Spleen (tissue), 11 donors: ENCODE measurements around the gene DRAXIN. TPM values are rescaled to one million over a fixed set of nuclear protein-coding genes. Genes with fewer than 3 reads are reported as not detected.

Experiments
- DNase-seq: peaks from one replicate; pipeline ENCODE4 v3.0.0-alpha.2; 2020
- H3K27ac ChIP-seq, 8 donors: fragments of 200-600 bp; sonication (generic) in 7 of 8; 1 replicate in 4 of 8; 2 replicates in 4 of 8; pipeline versions ENCODE4 v1.5.0 to v1.8.0; 2016 to 2021; ENCODE audit warnings: inconsistent platforms in 4 of 8, mild to moderate bottlenecking in 4 of 8, moderate library complexity in 1 of 8
- H3K27me3 ChIP-seq, 7 donors: fragments of 200-600 bp; sonication (generic) in 6 of 7; replicated peaks in 1 of 7; 1 replicate in 4 of 7; 2 replicates in 3 of 7; pipeline versions ENCODE4 v1.5.0 to v1.8.0; 2016 to 2021; ENCODE audit warnings: inconsistent platforms in 3 of 7, mild to moderate bottlenecking in 1 of 7
- H3K36me3 ChIP-seq, 6 donors: fragments of 200-600 bp; sonication (generic) in 5 of 6; 1 replicate in 4 of 6; 2 replicates in 2 of 6; pipeline versions ENCODE4 v1.5.0 to v1.8.0; 2016 to 2021; ENCODE audit warnings: inconsistent platforms in 2 of 6
- H3K4me1 ChIP-seq, 6 donors: fragments of 200-600 bp; sonication (generic) in 5 of 6; 1 replicate in 3 of 6; 2 replicates in 3 of 6; pipeline versions ENCODE4 v1.5.0 to v1.8.0; 2016 to 2021; ENCODE audit warnings: inconsistent platforms in 3 of 6
- H3K4me3 ChIP-seq, 8 donors: fragments of 200-600 bp; sonication (generic) in 7 of 8; 1 replicate in 4 of 8; 2 replicates in 4 of 8; pipeline versions ENCODE4 v1.5.0 to v1.8.0; 2016 to 2021; ENCODE audit warnings: inconsistent platforms in 4 of 8, mild to moderate bottlenecking in 4 of 8, moderate library complexity in 2 of 8
- H3K9me3 ChIP-seq, 8 donors: fragments of 200-600 bp; sonication (generic) in 7 of 8; 1 replicate in 4 of 8; 2 replicates in 4 of 8; pipeline versions ENCODE4 v1.5.0 to v1.8.0; 2016 to 2021; ENCODE audit warnings: inconsistent platforms in 4 of 8
- POLR2A ChIP-seq, 3 donors: fragments of 450-650 bp; IDR thresholded peaks; one replicate each; pipeline ENCODE4 v1.5.1; 2017; ENCODE audit warnings: antibody characterized with exemption in 3 of 3, mild to moderate bottlenecking in 1 of 3
- POLR2AphosphoS5 ChIP-seq, 3 donors: sonication (generic); formaldehyde crosslinking; IDR thresholded peaks; one replicate each; pipeline ENCODE4 v1.5.1; 2017; ENCODE audit warnings: antibody characterized with exemption in 3 of 3
- WGBS, 5 donors: extraction: QIAGEN DNeasy Blood & Tissue Kit in 3 of 5; methylation state at CpG; one replicate each; pipeline versions ENCODE4 v1.1.5 to v1.1.7; 2013 to 2018; 5-methylcytosine and 5-hydroxymethylcytosine counted together
- intact Hi-C: fragments of 100-400 bp; cut with DNase I; formaldehyde crosslinking; loops from one replicate; pipeline ENCODE4 v1.15.0; 2023; ENCODE audit warnings: low total_unique reads
- polyA plus RNA-seq, 3 donors: library from polyadenylated mRNA; stranded (reverse); fragments of 200-250 nt; gene quantifications; one replicate each; pipeline ENCODE4 v1.2.1, GENCODE V29; 2013
- total RNA-seq, 7 donors: library from RNA; depleted of rRNA in 3 of 7; stranded (reverse); fragments of >200 nt in 3 of 7; fragmentation: NEBNext Ultra II Directional in 4 of 7; extraction: Animal tissue kit (Norgen Biotek cat#: 25700) in 4 of 7; gene quantifications; one replicate each; pipeline versions ENCODE4 v1.1.0 to v1.2.1, GENCODE V29; 2016 to 2021
- TF ChIP-seq, protein P1 (sequence below), 11 experiments: fragments of 200-600 bp in 7 of 11; fragments of 450-650 bp in 4 of 11; sonication (generic) in 4 of 11; IDR thresholded peaks in 8 of 11; conservative IDR thresholded peaks in 3 of 11; 1 replicate in 7 of 11; 2 replicates in 4 of 11; pipeline versions ENCODE4 v1.4.0 to v1.8.0; 2016 to 2021; ENCODE audit warnings: antibody characterized with exemption in 11 of 11, inconsistent platforms in 4 of 11, mild to moderate bottlenecking in 1 of 11
- donor health status: healthy with polysubstance abuse.
- donor health status: DM: no; HTN: no; CAD: no; lungs with moderate emphysema.
- donor health status: DM: no; HTN: no; CAD: no.
- donor health status: Bipolar disorder and iron deficiency.
- donor health status: healthy.
- donor health status: DM: no; HTN: no; CAD: no.
- donor health status: DM: yes; HTN: yes; CAD: no.

The DRAXIN gene
- total and polyA plus RNA-seq, 10 donors = 0.04 to 0.37 (median 0.10) TPM; not detected in 3

DNA sequence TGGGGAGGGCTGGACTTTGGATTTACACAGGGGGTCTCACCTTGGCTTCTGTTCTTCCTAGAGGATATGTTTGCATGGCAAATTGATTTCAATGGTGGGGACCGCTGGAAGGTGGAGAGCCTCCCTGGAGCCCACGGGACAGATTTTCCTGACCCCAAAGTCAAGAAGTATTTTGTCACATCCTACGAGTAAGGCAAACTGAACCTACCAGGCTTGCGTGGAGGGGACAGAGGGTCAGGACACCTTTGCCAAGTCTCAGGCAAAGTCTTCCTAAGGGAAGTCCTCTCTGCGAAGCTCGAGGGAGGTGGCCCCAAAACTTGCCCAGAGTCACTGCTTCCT lies 20.3 kb upstream of the DRAXIN start:
- Histone ChIP-seq H3K4me1 (peaks cover 0 to 33% (median 13%) of the 10 kb centered on the region in 6 donors), H3K27me3 (no peaks in the 10 kb centered on the region), H3K9me3 (no peaks in the 10 kb centered on the region), H3K27ac (peak overlapping the region in 2 of 8 donors; percentile 21 to 48), H3K36me3 (peaks cover 0 to 89% (median 52%) of the 10 kb centered on the region in 6 donors), H3K4me3 (no peak overlapping the region)
- TF ChIP-seq POLR2A (IDR thresholded peaks at IDR 0.05) = no peak
- TF ChIP-seq POLR2AphosphoS5 (IDR thresholded peaks at IDR 0.05) = no peak
- TF ChIP-seq, protein P1, sequence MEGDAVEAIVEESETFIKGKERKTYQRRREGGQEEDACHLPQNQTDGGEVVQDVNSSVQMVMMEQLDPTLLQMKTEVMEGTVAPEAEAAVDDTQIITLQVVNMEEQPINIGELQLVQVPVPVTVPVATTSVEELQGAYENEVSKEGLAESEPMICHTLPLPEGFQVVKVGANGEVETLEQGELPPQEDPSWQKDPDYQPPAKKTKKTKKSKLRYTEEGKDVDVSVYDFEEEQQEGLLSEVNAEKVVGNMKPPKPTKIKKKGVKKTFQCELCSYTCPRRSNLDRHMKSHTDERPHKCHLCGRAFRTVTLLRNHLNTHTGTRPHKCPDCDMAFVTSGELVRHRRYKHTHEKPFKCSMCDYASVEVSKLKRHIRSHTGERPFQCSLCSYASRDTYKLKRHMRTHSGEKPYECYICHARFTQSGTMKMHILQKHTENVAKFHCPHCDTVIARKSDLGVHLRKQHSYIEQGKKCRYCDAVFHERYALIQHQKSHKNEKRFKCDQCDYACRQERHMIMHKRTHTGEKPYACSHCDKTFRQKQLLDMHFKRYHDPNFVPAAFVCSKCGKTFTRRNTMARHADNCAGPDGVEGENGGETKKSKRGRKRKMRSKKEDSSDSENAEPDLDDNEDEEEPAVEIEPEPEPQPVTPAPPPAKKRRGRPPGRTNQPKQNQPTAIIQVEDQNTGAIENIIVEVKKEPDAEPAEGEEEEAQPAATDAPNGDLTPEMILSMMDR (IDR thresholded peaks at IDR 0.05 in 8 of 11, conservative IDR thresholded peaks at IDR 0.05 in 3 of 11) = no peak
- intact Hi-C loops = no loop called here
- DNase-seq = no peak
- WGBS, 5 donors = 70 to 83% (median 81%) methylated on average over 6 of the region's 6 CpGs

DNA sequence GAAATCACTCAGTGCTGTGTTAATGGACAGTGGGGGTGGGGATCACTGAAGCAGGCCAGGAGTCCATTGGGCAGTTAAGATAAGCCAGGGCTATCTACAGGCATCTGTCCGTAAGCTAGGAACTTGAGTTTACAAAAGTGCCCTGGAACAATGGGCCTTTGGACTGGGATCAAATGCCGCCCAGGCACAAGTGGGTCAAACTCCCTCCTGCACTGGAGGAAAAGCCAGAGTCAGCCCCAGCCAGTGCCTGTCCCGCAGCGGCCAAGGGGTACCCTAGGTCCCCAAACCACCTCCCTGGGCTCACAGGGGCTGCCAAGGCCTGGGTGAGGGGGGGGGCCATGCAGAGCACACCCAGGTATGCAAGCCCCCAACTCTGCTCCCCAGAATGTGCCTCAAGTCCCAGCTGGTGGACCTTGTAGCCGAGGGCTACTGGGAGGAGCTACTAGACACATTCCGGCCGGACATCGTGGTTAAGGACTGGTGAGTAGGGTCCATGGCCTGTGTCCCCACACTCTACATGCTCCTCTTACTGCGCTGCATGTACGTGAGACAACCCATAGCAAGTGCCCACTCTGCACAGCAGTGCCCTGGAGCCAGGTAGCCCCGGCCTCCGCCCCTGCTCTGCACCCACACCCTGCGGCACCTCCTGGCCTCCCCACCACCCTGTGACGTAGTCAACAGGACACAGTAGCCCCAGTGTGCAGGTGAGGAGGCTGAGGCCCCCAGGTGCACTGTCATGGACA lies 19.8 kb upstream of the DRAXIN start:
- intact Hi-C loops = no loop called here
- Histone ChIP-seq H3K4me3 (no peak overlapping the region), H3K27me3 (no peaks in the 10 kb centered on the region), H3K27ac (peak overlapping the region in 1 of 8 donors; percentile 48), H3K9me3 (no peaks in the 10 kb centered on the region), H3K4me1 (peaks cover 0 to 28% (median 13%) of the 10 kb centered on the region in 6 donors), H3K36me3 (peaks cover 0 to 95% (median 56%) of the 10 kb centered on the region in 6 donors)
- peak in 1 of 3 donors; percentile 38 for TF ChIP-seq POLR2AphosphoS5 (IDR thresholded peaks at IDR 0.05)
- TF ChIP-seq POLR2A (IDR thresholded peaks at IDR 0.05) = no peak
- TF ChIP-seq, protein P1 (IDR thresholded peaks at IDR 0.05 in 8 of 11, conservative IDR thresholded peaks at IDR 0.05 in 3 of 11) = no peak
- 91 to 97% (median 92%) methylated on average over 8 to 14 of the region's 14 CpGs for WGBS, 5 donors
- no peak for DNase-seq

DNA sequence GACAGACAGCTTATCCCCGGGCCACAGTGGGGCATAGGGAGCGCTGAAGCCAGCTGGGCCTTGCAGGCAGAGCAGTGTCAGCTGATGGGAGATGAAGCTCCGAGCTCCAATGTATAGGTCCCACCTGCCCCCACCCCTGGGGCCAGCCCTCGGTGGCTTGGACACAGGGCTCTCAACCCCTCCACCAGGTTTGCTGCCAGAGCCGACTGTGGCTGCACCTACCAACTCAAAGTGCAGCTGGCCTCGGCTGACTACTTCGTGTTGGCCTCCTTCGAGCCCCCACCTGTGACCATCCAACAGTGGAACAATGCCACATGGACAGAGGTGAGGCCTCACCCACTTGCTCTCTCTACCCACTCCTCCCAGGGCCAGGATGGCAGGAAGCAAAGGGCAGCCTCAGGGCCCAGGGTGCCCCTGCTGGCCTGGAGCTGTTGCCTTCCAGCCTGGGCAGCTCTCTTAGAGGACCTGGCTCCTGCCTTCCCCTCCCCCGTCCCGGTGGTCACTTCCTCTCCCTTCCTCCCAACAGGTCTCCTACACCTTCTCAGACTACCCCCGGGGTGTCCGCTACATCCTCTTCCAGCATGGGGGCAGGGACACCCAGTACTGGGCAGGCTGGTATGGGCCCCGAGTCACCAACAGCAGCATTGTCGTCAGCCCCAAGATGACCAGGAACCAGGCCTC lies 18.3 kb upstream of the DRAXIN start:
- Histone ChIP-seq H3K27ac (no peak overlapping the region), H3K27me3 (no peaks in the 10 kb centered on the region), H3K9me3 (no peaks in the 10 kb centered on the region), H3K4me1 (peaks cover 0 to 24% (median 8%) of the 10 kb centered on the region in 6 donors), H3K4me3 (no peak overlapping the region), H3K36me3 (peaks cover 0 to 96% (median 61%) of the 10 kb centered on the region in 6 donors)
- intact Hi-C loops = no loop called here
- peak in 1 of 3 donors; percentile 52 for TF ChIP-seq POLR2AphosphoS5 (IDR thresholded peaks at IDR 0.05)
- TF ChIP-seq, protein P1 (IDR thresholded peaks at IDR 0.05 in 8 of 11, conservative IDR thresholded peaks at IDR 0.05 in 3 of 11) = no peak
- no peak for DNase-seq
- WGBS, 5 donors = 91 to 97% (median 94%) methylated on average over 8 to 14 of the region's 14 CpGs

GRCh38 chr1:11674488-11674887 lies 17.0 kb upstream of the DRAXIN start:
- no peak for DNase-seq
- no peaks in the 10 kb centered on the region for H3K9me3 ChIP-seq
- TF ChIP-seq, protein P1 (IDR thresholded peaks at IDR 0.05 in 8 of 11, conservative IDR thresholded peaks at IDR 0.05 in 3 of 11) = no peak
- TF ChIP-seq POLR2AphosphoS5 (IDR thresholded peaks at IDR 0.05) = peak in 1 of 3 donors; percentile 28
- peaks cover 0 to 37% (median 15%) of the 10 kb centered on the region in 6 donors for H3K4me1 ChIP-seq
- peaks cover 0 to 83% (median 56%) of the 10 kb centered on the region in 6 donors for H3K36me3 ChIP-seq
- WGBS, 5 donors = 95 to 98% (median 96%) methylated on average over 7 to 14 of the region's 14 CpGs
- intact Hi-C loops = no loop called here
- H3K27me3 ChIP-seq = no peaks in the 10 kb centered on the region
- no peak overlapping the region for H3K4me3 ChIP-seq
- H3K27ac ChIP-seq = no peak overlapping the region
